SH-SY5Y (cell line): ENCODE data around the gene DPP6.

Source experiments
- GATA2 ChIP-seq: IDR thresholded peaks from 2 replicates; pipeline ENCODE4 v1.6.1; 2011; ENCODE audit warnings: mild to moderate bottlenecking, low read depth, low read length
- GATA3 ChIP-seq: IDR thresholded peaks from 2 replicates; pipeline ENCODE4 v1.6.1; 2011; ENCODE audit warnings: low read depth, mild to moderate bottlenecking, low read length, moderate library complexity

DPP6 gene

GRCh38 chr7:154390961-154391360, 338.8 kb downstream of the DPP6 start:
- TF ChIP-seq GATA2: no peak
- no peak for TF ChIP-seq GATA3

GRCh38 chr7:154394804-154395203, 342.6 kb downstream of the DPP6 start:
- TF ChIP-seq GATA3 (no peak), GATA2 (no peak)

GRCh38 chr7:154406312-154406711, 354.1 kb downstream of the DPP6 start:
- TF ChIP-seq GATA2: no peak
- TF ChIP-seq GATA3: no peak

GRCh38 chr7:154409703-154410311, 357.6 kb downstream of the DPP6 start:
- no peak for TF ChIP-seq GATA2
- TF ChIP-seq GATA3: no peak

GRCh38 chr7:154412105-154412504, 359.9 kb downstream of the DPP6 start:
- TF ChIP-seq GATA2: no peak
- no peak for TF ChIP-seq GATA3

- TF ChIP-seq GATA2: no peak
Measured at GRCh38 chr7:154415709-154416399, 363.7 kb downstream of the DPP6 start.

- TF ChIP-seq GATA2 (no peak), GATA3 (no peak)
Measured at GRCh38 chr7:154416714-154417113, 364.5 kb downstream of the DPP6 start.

GRCh38 chr7:154419344-154419743, 367.1 kb downstream of the DPP6 start:
- TF ChIP-seq GATA3 (no peak), GATA2 (no peak)

GRCh38 chr7:154423231-154423630, 371.0 kb downstream of the DPP6 start:
- TF ChIP-seq GATA2: no peak
- TF ChIP-seq GATA3: no peak

GRCh38 chr7:154424350-154424749, 372.2 kb downstream of the DPP6 start:
- TF ChIP-seq GATA2 (no peak), GATA3 (no peak)

- no peak for TF ChIP-seq GATA3
- no peak for TF ChIP-seq GATA2
Measured at GRCh38 chr7:154425271-154425670, 373.1 kb downstream of the DPP6 start.

GRCh38 chr7:154426778-154427177, 374.6 kb downstream of the DPP6 start:
- no peak for TF ChIP-seq GATA2
- TF ChIP-seq GATA3: no peak

GRCh38 chr7:154427533-154427932, 375.3 kb downstream of the DPP6 start:
- no peak for TF ChIP-seq GATA2

GRCh38 chr7:154429666-154430404, 377.6 kb downstream of the DPP6 start:
- TF ChIP-seq GATA3 (no peak), GATA2 (no peak)

- TF ChIP-seq GATA2: no peak
- TF ChIP-seq GATA3: no peak
Measured at GRCh38 chr7:154430640-154431039, 378.4 kb downstream of the DPP6 start.
